Measurements from ENCODE around the gene FOXR2.

Gene FOXR2

GRCh38 chrX:55659931-55660330, 36.7 kb downstream of the FOXR2 start:
- Histone ChIP-seq H3K9me3 (ENCODE audit: control insufficient read depth, low read length) (no peaks in the 10 kb centered on the region), H3K4me1 (ENCODE audit: control insufficient read depth, insufficient read depth, low read length) (no peaks in the 10 kb centered on the region), H3K9ac (ENCODE audit: low read length) (no peak overlapping the region), H3K36me3 (ENCODE audit: control insufficient read depth, insufficient read depth, low read length, severe bottlenecking) (no peaks in the 10 kb centered on the region), H3K4me3 (ENCODE audit: low read length) (no peak overlapping the region), H3K27me3 (replicated peaks; ENCODE audit: control insufficient read depth, insufficient read depth, low read length) (no peaks in the 10 kb centered on the region)
- no peak for DNase-seq (ENCODE audit: low read depth)

- no peaks in the 10 kb centered on the region for H3K4me1 ChIP-seq (ENCODE audit: control insufficient read depth, insufficient read depth, low read length)
- no peak for DNase-seq (ENCODE audit: low read depth)
- H3K36me3 ChIP-seq (ENCODE audit: control insufficient read depth, insufficient read depth, low read length, severe bottlenecking): no peaks in the 10 kb centered on the region
- H3K4me3 ChIP-seq (ENCODE audit: low read length): no peak overlapping the region
- no peak overlapping the region for H3K9ac ChIP-seq (ENCODE audit: low read length)
- no peaks in the 10 kb centered on the region for H3K27me3 ChIP-seq (replicated peaks; ENCODE audit: control insufficient read depth, insufficient read depth, low read length)
- H3K9me3 ChIP-seq (ENCODE audit: control insufficient read depth, low read length): peaks cover 12% of the 10 kb centered on the region
Measured at GRCh38 chrX:55663584-55663983, 40.4 kb downstream of the FOXR2 start.

- Histone ChIP-seq H3K9ac (ENCODE audit: low read length) (no peak overlapping the region), H3K36me3 (ENCODE audit: control insufficient read depth, insufficient read depth, low read length, severe bottlenecking) (no peaks in the 10 kb centered on the region), H3K9me3 (ENCODE audit: control insufficient read depth, low read length) (peaks cover 22% of the 10 kb centered on the region), H3K4me3 (ENCODE audit: low read length) (no peak overlapping the region), H3K4me1 (ENCODE audit: control insufficient read depth, insufficient read depth, low read length) (no peaks in the 10 kb centered on the region), H3K27me3 (replicated peaks; ENCODE audit: control insufficient read depth, insufficient read depth, low read length) (no peaks in the 10 kb centered on the region)
- no peak for DNase-seq (ENCODE audit: low read depth)
Measured at GRCh38 chrX:55668084-55668483, 44.9 kb downstream of the FOXR2 start.
